ENCODE results near the gene KIAA0825.

GRCh38 chr5:94376672-94377345, 241.6 kb downstream of the KIAA0825 start:
- TF ChIP-seq POLR2A (IDR thresholded peaks at IDR 0.05) (no peak), CTCF (IDR thresholded peaks at IDR 0.05) (no peak)

Measured in tibial nerve (tissue), 3 donors.